Stromal cell of bone marrow (primary cell): Measurements from ENCODE around the gene LY86.

Source experiments
- DNase-seq: peaks from one replicate; pipeline ENCODE4 v3.0.0-alpha.2; 2012; ENCODE audit warnings: low read depth

The LY86 gene

DNA sequence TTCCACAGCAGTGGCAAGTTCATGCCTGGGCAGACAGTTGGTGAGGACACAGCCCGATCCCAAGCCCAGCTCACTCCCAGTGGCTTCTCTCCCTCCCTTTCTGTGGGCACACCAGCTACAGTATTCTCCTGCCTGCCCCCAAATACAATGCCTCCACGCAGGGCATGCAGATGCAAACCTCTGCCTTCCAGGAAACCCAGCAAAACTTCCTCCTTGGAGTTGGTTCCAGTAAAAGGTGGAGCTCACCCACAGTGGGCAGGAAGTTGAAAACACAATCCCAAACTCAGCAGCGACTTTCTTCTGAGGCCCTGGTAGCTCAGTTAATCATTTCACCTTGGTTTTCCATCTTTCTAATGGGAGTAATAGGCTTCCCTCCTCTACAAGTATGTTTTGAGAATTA is 93.7 kb downstream of the LY86 start:
- DNase-seq, result no peak

DNA sequence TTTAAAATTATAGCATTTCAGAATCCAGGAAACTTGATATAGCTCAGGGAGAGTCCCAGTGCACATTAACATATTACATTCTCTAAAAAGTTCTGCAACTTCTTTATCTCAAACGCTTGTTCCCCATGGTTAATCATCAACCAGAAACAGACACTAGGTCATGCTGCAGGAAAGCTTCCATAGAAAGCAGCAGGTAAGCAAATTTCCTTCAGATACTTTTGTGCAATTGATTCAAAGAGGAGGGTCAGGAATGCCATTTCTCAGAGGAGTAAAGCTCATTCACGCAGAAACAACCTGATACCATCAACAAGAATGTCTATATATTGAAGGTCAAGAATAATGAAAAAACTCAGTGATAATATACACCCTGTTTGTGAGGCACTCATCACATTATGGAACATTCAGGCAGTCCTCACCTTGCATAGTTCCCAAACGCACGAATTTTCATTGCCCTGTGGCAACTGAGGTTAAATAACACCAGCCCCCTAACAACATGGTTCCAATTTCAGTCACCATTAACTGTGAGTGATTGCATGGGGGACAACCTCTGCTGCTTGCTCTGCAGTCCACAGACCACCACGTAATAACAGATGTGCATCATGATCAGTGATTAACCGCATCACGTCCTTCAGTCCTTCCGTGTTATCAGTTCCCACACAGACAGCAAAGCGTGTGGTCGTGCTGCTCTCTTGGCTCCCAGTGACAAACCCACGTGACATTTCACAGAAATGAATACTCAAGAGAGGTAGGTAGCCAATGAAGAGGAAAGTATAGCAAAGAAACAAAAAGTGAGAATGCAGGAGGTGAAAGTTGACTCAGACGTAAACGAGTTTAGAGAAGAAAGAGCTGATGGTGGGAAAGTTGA is 95.7 kb downstream of the LY86 start:
- DNase-seq, result no peak

DNA sequence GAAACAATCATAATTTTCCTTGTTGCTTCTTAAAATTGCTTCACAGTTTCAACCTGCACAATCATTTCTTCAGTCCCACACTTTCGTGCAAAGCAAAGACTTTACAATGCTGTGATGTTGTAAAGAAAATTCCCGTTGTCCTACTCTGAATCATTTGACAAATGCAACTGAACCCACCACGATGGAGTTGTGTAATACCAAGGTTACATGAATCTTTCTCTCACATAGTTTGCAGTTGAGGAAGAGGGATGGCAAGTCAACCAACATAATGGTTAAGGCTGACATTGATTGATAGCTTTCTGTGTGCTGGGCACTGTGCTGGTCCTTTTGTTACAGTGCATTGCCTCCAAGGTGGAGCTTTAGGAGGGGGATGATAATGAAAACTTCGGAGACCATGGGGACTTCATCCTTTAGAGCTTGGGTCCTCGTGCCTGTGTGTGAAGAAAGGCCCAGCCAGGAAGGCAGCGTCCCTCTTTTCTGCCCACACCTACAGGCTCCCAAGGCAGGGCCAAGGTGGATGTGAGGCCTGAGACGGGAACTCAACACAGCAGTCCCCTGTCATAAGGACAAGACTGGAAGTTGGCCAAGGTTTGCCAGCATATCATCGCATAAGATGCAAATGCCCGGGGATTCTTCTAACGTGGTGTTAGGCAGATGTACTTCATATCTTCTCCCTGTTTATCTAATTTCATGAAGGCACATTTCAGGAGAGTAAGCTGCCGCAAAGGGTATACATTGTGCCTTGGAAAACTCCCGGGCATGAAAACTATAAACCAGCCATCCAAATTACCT is 96.9 kb downstream of the LY86 start:
- DNase-seq, result no peak

DNA sequence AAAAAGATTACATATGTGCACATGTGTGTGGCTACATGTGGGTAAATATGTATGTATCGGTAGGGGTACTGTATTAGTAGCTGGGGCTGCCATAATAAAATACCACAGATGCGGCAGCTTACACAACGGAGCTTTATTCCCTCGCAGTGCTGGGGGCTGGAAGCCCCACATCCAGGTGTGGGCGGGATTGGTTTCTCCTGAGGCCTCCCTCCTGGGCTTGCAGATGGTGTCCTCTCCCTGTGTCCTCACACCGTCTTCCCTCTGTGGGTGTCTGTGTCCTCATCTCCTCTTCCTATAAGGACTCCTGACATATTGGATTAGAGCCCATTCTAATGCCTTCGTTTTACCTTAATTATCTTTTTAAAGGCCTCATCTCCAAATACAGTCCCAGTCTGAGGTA is 97.7 kb downstream of the LY86 start:
- no peak for DNase-seq

- no peak for DNase-seq
Measured at GRCh38 chr6:6686748-6687601, 98.5 kb downstream of the LY86 start.

GRCh38 chr6:6688283-6688682 is 99.8 kb downstream of the LY86 start:
- no peak for DNase-seq

- no peak for DNase-seq
Measured at GRCh38 chr6:6688951-6689350, 100.4 kb downstream of the LY86 start.

GRCh38 chr6:6689400-6690143 is 101.1 kb downstream of the LY86 start:
- DNase-seq, result peak; percentile 54

- DNase-seq, result no peak
Measured at GRCh38 chr6:6690144-6690483, 101.6 kb downstream of the LY86 start.

GRCh38 chr6:6694368-6694780 is 105.9 kb downstream of the LY86 start:
- DNase-seq, result no peak

GRCh38 chr6:6694825-6695624 is 106.5 kb downstream of the LY86 start:
- DNase-seq, result no peak

GRCh38 chr6:6695625-6696276 is 107.2 kb downstream of the LY86 start:
- DNase-seq, result no peak

- no peak for DNase-seq
Measured at GRCh38 chr6:6696867-6697531, 108.5 kb downstream of the LY86 start.

- no peak for DNase-seq
Measured at GRCh38 chr6:6697620-6698019, 109.1 kb downstream of the LY86 start.

- DNase-seq, result peak; percentile 97
Measured at GRCh38 chr6:6699741-6700367, 111.3 kb downstream of the LY86 start.

GRCh38 chr6:6700407-6701270 is 112.1 kb downstream of the LY86 start:
- DNase-seq, result no peak

DNA sequence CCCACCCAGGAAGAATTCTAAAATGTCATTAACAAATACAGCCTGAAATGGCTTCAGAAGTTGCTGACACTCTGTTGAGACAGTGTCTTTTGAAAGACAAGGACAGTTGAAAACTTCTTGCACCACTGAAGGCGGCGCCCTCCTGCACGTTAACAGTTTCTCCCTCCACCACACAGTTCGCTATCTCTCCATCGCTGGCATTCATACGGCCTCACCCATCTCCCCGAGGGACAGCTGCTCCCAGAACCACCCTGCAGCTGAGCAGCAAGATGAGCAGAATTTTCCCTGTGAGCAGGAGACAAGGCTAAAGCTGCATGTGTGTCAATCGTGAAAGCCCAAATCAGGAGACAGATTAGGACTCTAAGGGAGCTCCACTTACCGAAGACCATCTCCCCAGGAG is 113.3 kb downstream of the LY86 start:
- no peak for DNase-seq

DNA sequence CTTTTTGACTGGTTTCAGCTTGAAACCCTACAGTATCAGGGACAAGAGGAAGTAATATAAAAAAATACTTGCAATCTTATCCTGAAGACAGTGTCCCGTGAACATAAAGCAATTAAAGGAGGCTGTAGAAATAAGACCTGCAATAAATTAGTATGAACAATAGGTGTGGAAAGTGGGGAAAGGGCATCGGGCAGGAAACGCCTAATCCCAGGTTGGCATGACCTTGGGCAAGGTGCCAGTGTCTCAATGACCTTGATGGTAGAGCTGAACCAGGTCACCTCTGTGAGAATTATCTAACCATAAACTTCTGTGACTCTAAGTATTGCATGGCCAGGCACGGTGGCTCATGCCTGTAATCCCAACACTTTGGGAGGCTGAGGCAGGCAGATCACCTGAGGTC is 115.2 kb downstream of the LY86 start:
- DNase-seq, result no peak
